Inferior parietal cortex (tissue), 1 donor: ENCODE data around the gene CAP2.
"Not testable (repeated sequence)": the region's sequence is repeated elsewhere in the genome, so short reads cannot be mapped to it uniquely, and the experiment has no call there.

Experiments used
- DNase-seq: peaks from one replicate; pipeline ENCODE4 v3.0.0-alpha.2; 2016; ENCODE audit errors: extremely low spot score

Gene CAP2

GRCh38 chr6:17580518-17581048, 187.2 kb downstream of the CAP2 start:
- no peak for DNase-seq

GRCh38 chr6:17581282-17581681, 187.9 kb downstream of the CAP2 start:
- DNase-seq: not testable (repeated sequence)

GRCh38 chr6:17583811-17584210, 190.4 kb downstream of the CAP2 start:
- no peak for DNase-seq

- DNase-seq: peak; percentile 89
These were observed 190.9 kb downstream of the CAP2 start for GRCh38 chr6:17584241-17584803.

GRCh38 chr6:17585766-17586490, 192.5 kb downstream of the CAP2 start:
- DNase-seq: no peak

GRCh38 chr6:17586623-17587022, 193.2 kb downstream of the CAP2 start:
- not testable (repeated sequence) for DNase-seq

GRCh38 chr6:17588011-17588410, 194.6 kb downstream of the CAP2 start:
- DNase-seq: no peak

GRCh38 chr6:17589406-17590096, 196.2 kb downstream of the CAP2 start:
- no peak for DNase-seq

- DNase-seq: no peak
These were observed 197.9 kb downstream of the CAP2 start for GRCh38 chr6:17591287-17591686.

GRCh38 chr6:17593246-17593645, 199.9 kb downstream of the CAP2 start:
- DNase-seq: no peak

- no peak for DNase-seq
These were observed 202.7 kb downstream of the CAP2 start for GRCh38 chr6:17596085-17596484.

- peak; percentile 92 for DNase-seq
These were observed 206.6 kb downstream of the CAP2 start, which contains the start of gene FAM8A1 for GRCh38 chr6:17599877-17600526. Gene FAM8A1, plus strand, starts transcription at chr6:17600302. Its CDS starts 108 bp downstream, at chr6:17600410.

- no peak for DNase-seq
These were observed 207.4 kb downstream of the CAP2 start for GRCh38 chr6:17600527-17601385.

- DNase-seq: no peak
These were observed 207.9 kb downstream of the CAP2 start for GRCh38 chr6:17601386-17601703.

- DNase-seq: no peak
These were observed 209.5 kb downstream of the CAP2 start for GRCh38 chr6:17602888-17603287.

GRCh38 chr6:17606606-17607005, 213.2 kb downstream of the CAP2 start:
- no peak for DNase-seq
